ENCODE results near the gene TMEM273. TPM values are rescaled to one million over a fixed set of nuclear protein-coding genes. Genes with fewer than 3 reads are reported as not detected.

Gene TMEM273
- total RNA-seq, 5 donors from 2014 or later (not counting 1 experiment from before 2014, with no cell fraction given): 8.4 to 22.9 (median 15.6) TPM

DNA sequence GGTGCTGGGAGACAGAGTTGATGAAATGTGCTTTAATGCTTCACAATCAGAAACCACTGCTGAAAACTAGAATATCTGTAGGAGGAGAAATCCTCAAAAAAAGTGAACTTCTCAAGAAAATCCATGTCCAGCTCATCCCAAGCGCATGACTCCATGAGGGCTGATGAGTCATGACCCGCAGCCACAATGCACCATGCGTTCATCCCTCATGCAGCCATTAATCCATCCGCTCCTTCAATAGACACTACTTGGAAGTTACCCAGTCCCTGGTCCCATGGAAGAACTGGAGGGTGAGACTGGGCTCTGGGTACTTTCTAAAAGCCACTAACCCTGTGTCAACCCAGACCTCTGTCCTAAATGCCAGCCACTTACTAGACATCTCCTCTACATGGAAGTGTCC is 24.4 kb downstream of the TMEM273 start:
- Histone ChIP-seq H3K36me3 (ENCODE audit: control insufficient read depth in 2 of 2, extremely low read depth in 1 of 2, insufficient read depth in 1 of 2, low read length in 1 of 2) (peaks cover 0 to 4% of the 10 kb centered on the region in 2 donors), H3K27ac (ENCODE audit: low read length) (no peak overlapping the region), H3K4me3 (ENCODE audit: control insufficient read depth in 1 of 2, extremely low read depth in 1 of 2, low read length in 1 of 2) (no peak overlapping the region), H3K4me1 (ENCODE audit: control insufficient read depth in 1 of 2, extremely low read depth in 1 of 2, insufficient read depth in 2 of 2, low read length in 2 of 2) (peaks cover 0 to 3% of the 10 kb centered on the region in 2 experiments), H3K9me3 (no peaks in the 10 kb centered on the region), H3K27me3 (replicated peaks in 1 of 2; ENCODE audit: control insufficient read depth in 2 of 2, extremely low read depth in 1 of 2, insufficient read depth in 2 of 2, low read length in 1 of 2) (peaks cover 0 to 8% of the 10 kb centered on the region in 2 experiments)
- H3K9me3 Mint-ChIP-seq: no peaks in the 10 kb centered on the region
- 92% methylated on average over 4 of the region's 4 CpGs for WGBS (ENCODE audit: insufficient coverage)
- ATAC-seq (replicated peaks in 1 of 4) (no peak), DNase-seq (no peak)
- ChIA-PET CTCF (interaction anchor here (0.6 to 1.0 kb wide), 2 partner anchors 10 to 347 kb away, joined by 3 read pairs; no protein-coding TSS in a partner anchor), POLR2A (no interaction called here)
- no peak overlapping the region for H3K4me3 Mint-ChIP-seq
- H3K36me3 Mint-ChIP-seq: peaks cover 4% of the 10 kb centered on the region
- H3K27ac Mint-ChIP-seq: no peak overlapping the region
- H3K27me3 Mint-ChIP-seq: no peaks in the 10 kb centered on the region
- H3K4me1 Mint-ChIP-seq: peaks cover 5 to 12% (median 11%) of the 10 kb centered on the region in 3 donors

DNA sequence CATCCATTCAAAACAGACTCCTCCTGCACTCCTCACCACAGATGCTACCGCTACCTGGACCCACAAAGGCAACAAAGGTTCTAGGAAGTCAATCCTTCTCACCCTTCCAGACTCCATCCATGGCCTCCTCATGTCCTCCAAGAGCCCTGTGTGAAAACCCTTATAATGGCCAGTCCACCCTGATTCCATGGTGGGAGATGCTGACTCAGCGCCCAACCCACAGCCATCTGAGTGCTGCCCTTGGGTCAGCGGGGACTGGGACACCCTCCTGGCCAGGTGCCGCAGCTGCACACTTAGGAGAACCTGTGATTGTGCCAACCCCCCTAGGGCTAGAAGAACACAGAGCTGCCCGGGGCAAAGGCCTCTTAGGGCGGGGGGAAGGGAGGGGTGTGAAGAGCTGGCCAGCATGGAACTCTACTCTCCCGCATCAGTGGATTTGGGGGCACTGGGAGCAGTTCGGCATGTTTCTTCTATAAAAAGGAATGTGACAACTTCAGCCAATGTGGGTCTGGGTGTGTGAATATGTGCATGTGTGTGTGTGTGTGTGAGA is 25.4 kb downstream of the TMEM273 start:
- peaks cover 0 to 3% of the 10 kb centered on the region in 2 experiments for H3K4me1 ChIP-seq (ENCODE audit: control insufficient read depth in 1 of 2, extremely low read depth in 1 of 2, insufficient read depth in 2 of 2, low read length in 2 of 2)
- no peak for DNase-seq
- no peak overlapping the region for H3K4me3 Mint-ChIP-seq
- ChIA-PET POLR2A (no interaction called here), CTCF (no interaction called here)
- H3K27me3 ChIP-seq (replicated peaks in 1 of 2; ENCODE audit: control insufficient read depth in 2 of 2, extremely low read depth in 1 of 2, insufficient read depth in 2 of 2, low read length in 1 of 2): peaks cover 0 to 8% of the 10 kb centered on the region in 2 experiments
- no peak overlapping the region for H3K27ac Mint-ChIP-seq
- no peaks in the 10 kb centered on the region for H3K27me3 Mint-ChIP-seq
- peaks cover 5 to 16% (median 11%) of the 10 kb centered on the region in 3 donors for H3K4me1 Mint-ChIP-seq
- H3K36me3 Mint-ChIP-seq: peaks cover 4% of the 10 kb centered on the region
- no peaks in the 10 kb centered on the region for H3K9me3 Mint-ChIP-seq
- H3K9me3 ChIP-seq: no peaks in the 10 kb centered on the region
- ATAC-seq (replicated peaks in 1 of 4): no peak
- no peak overlapping the region for H3K27ac ChIP-seq (ENCODE audit: low read length)
- WGBS (ENCODE audit: insufficient coverage): 77% methylated on average over 6 of the region's 8 CpGs
- H3K36me3 ChIP-seq (ENCODE audit: control insufficient read depth in 2 of 2, extremely low read depth in 1 of 2, insufficient read depth in 1 of 2, low read length in 1 of 2): peaks cover 0 to 4% of the 10 kb centered on the region in 2 donors
- no peak overlapping the region for H3K4me3 ChIP-seq (ENCODE audit: control insufficient read depth in 1 of 2, extremely low read depth in 1 of 2, low read length in 1 of 2)

DNA sequence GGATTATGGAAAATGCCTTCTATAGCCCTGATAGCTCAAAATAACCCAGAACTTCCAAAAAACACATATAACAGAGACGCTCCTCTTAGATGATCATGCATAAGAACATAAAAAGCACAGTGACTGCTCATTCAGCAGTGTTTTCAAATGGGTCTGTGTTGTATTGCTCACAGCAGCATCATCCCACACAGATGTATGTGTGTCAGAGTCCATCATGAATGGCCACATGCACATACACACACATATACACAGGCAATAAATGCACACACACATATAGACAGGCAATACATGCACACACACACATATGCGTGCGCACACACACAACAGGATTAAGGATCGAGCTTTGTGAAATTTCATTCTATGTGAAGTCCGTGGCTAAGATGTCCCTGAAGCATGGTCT is 26.1 kb downstream of the TMEM273 start:
- H3K27me3 Mint-ChIP-seq: peaks cover 0 to 2% of the 10 kb centered on the region in 2 donors
- Histone ChIP-seq H3K4me3 (ENCODE audit: control insufficient read depth in 1 of 2, extremely low read depth in 1 of 2, low read length in 1 of 2) (no peak overlapping the region), H3K27me3 (replicated peaks in 1 of 2; ENCODE audit: control insufficient read depth in 2 of 2, extremely low read depth in 1 of 2, insufficient read depth in 2 of 2, low read length in 1 of 2) (peaks cover 0 to 5% of the 10 kb centered on the region in 2 experiments), H3K9me3 (no peaks in the 10 kb centered on the region), H3K27ac (ENCODE audit: low read length) (no peak overlapping the region), H3K4me1 (ENCODE audit: control insufficient read depth in 1 of 2, extremely low read depth in 1 of 2, insufficient read depth in 2 of 2, low read length in 2 of 2) (peaks cover 0 to 5% of the 10 kb centered on the region in 2 experiments), H3K36me3 (ENCODE audit: control insufficient read depth in 2 of 2, extremely low read depth in 1 of 2, insufficient read depth in 1 of 2, low read length in 1 of 2) (peaks cover 0 to 4% of the 10 kb centered on the region in 2 donors)
- DNase-seq (no peak), ATAC-seq (replicated peaks in 1 of 4) (no peak)
- ChIA-PET POLR2A (no interaction called here), CTCF (no interaction called here)
- WGBS (ENCODE audit: insufficient coverage): 90% methylated on average over 2 of the region's 5 CpGs
- H3K27ac Mint-ChIP-seq: no peak overlapping the region
- H3K4me3 Mint-ChIP-seq: no peak overlapping the region
- peaks cover 12 to 24% (median 12%) of the 10 kb centered on the region in 3 donors for H3K4me1 Mint-ChIP-seq
- H3K36me3 Mint-ChIP-seq: peaks cover 4% of the 10 kb centered on the region
- H3K9me3 Mint-ChIP-seq: no peaks in the 10 kb centered on the region

DNA sequence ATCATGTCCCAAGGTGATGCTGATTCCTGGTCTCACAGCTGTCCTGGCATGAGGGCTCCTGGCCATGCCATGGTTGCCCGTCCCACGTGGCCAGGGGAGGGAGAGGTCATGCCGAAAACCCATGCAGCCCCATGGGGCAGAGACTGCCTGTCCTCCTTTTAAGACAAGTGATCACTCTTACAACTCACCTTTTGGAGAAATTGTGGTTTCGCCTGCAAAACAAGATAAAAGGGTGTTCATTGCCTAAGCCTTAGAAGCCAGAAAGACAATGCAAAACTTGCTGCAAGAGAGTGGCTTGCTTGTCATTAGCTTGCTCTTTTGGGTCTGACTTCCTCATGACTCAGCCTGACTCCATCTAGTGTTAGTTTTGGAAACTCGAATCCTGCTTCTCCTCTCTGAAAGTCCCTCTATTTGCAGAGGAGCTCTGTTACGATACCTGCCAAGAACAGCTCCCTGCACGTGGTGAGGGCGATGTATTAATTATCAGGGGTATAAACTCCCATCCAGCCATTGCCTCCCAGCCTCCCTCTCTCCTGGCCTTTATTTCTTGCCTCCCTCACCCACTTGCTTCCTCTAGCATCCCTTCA is 26.7 kb downstream of the TMEM273 start:
- Histone ChIP-seq H3K36me3 (ENCODE audit: control insufficient read depth in 2 of 2, extremely low read depth in 1 of 2, insufficient read depth in 1 of 2, low read length in 1 of 2) (peaks cover 0 to 4% of the 10 kb centered on the region in 2 donors), H3K4me1 (ENCODE audit: control insufficient read depth in 1 of 2, extremely low read depth in 1 of 2, insufficient read depth in 2 of 2, low read length in 2 of 2) (peaks cover 0 to 9% of the 10 kb centered on the region in 2 experiments), H3K4me3 (ENCODE audit: control insufficient read depth in 1 of 2, extremely low read depth in 1 of 2, low read length in 1 of 2) (no peak overlapping the region), H3K27me3 (replicated peaks in 1 of 2; ENCODE audit: control insufficient read depth in 2 of 2, extremely low read depth in 1 of 2, insufficient read depth in 2 of 2, low read length in 1 of 2) (peaks cover 0 to 5% of the 10 kb centered on the region in 2 experiments), H3K27ac (ENCODE audit: low read length) (no peak overlapping the region), H3K9me3 (no peaks in the 10 kb centered on the region)
- H3K27ac Mint-ChIP-seq: no peak overlapping the region
- no peaks in the 10 kb centered on the region for H3K9me3 Mint-ChIP-seq
- ATAC-seq (replicated peaks in 1 of 4) (no peak), DNase-seq (no peak)
- CTCF ChIA-PET: no interaction called here
- H3K4me3 Mint-ChIP-seq: no peak overlapping the region
- peaks cover 4% of the 10 kb centered on the region for H3K36me3 Mint-ChIP-seq
- POLR2A ChIA-PET: no interaction called here
- H3K4me1 Mint-ChIP-seq: peaks cover 12 to 27% (median 15%) of the 10 kb centered on the region in 3 donors
- H3K27me3 Mint-ChIP-seq: peaks cover 0 to 5% of the 10 kb centered on the region in 2 donors
- WGBS (ENCODE audit: insufficient coverage): 70% methylated on average over 3 of the region's 8 CpGs

DNA sequence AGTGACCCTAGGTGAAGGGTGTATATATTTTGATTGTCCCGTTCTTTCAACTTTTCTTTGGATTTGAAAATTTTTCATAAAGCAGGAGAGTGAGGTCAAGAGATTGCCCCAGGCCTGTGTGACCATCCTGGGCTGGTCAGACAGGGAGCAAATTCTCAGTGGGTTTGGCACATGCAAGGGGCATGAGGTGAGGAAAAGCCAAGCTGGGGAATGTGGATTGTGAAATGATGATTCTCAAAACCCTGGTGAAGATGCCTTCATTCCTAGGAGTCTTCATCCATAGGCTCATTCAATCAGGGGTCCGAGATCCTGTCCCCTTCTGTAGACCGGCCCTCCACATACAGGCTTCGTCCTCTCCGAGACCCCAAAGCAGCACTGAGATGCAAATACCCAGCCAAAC is 27.4 kb downstream of the TMEM273 start:
- Mint-ChIP-seq H3K27me3 (peaks cover 0 to 10% of the 10 kb centered on the region in 2 donors), H3K4me3 (no peak overlapping the region), H3K4me1 (peaks cover 12 to 28% (median 15%) of the 10 kb centered on the region in 3 donors), H3K36me3 (peaks cover 4% of the 10 kb centered on the region), H3K9me3 (no peaks in the 10 kb centered on the region), H3K27ac (no peak overlapping the region)
- ChIA-PET CTCF (no interaction called here), POLR2A (no interaction called here)
- WGBS (ENCODE audit: insufficient coverage): 80% methylated on average over 1 of the region's 5 CpGs
- peaks cover 0 to 9% of the 10 kb centered on the region in 2 experiments for H3K4me1 ChIP-seq (ENCODE audit: control insufficient read depth in 1 of 2, extremely low read depth in 1 of 2, insufficient read depth in 2 of 2, low read length in 2 of 2)
- peaks cover 0 to 5% of the 10 kb centered on the region in 2 experiments for H3K27me3 ChIP-seq (replicated peaks in 1 of 2; ENCODE audit: control insufficient read depth in 2 of 2, extremely low read depth in 1 of 2, insufficient read depth in 2 of 2, low read length in 1 of 2)
- no peak for DNase-seq
- H3K27ac ChIP-seq (ENCODE audit: low read length): no peak overlapping the region
- H3K9me3 ChIP-seq: no peaks in the 10 kb centered on the region
- H3K4me3 ChIP-seq (ENCODE audit: control insufficient read depth in 1 of 2, extremely low read depth in 1 of 2, low read length in 1 of 2): no peak overlapping the region
- no peaks in the 10 kb centered on the region for H3K36me3 ChIP-seq (ENCODE audit: control insufficient read depth in 2 of 2, extremely low read depth in 1 of 2, insufficient read depth in 1 of 2, low read length in 1 of 2)
- ATAC-seq (replicated peaks in 1 of 4): no peak

DNA sequence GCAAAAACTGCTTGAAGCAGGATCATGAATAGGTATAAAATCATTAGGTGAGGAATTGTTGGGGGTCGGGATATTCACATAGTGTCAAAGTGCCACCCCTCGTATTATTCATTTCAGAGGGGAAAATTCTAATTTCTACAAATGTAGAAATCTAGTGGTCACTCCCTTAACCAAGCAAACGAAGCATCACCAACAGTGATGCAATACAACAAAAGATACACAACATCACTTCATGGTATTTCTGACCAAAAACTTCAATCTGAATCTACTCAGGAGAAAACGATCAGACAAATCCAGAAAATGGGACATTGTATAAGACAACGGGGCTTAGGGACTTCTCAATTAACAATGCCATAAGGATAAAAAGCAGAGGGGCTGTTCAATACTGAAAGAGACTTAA is 28.1 kb downstream of the TMEM273 start:
- no peak overlapping the region for H3K27ac Mint-ChIP-seq
- POLR2A ChIA-PET: no interaction called here
- H3K36me3 ChIP-seq (ENCODE audit: control insufficient read depth in 2 of 2, extremely low read depth in 1 of 2, insufficient read depth in 1 of 2, low read length in 1 of 2): no peaks in the 10 kb centered on the region
- H3K36me3 Mint-ChIP-seq: peaks cover 4% of the 10 kb centered on the region
- CTCF ChIA-PET: no interaction called here
- no peaks in the 10 kb centered on the region for H3K9me3 Mint-ChIP-seq
- no peak overlapping the region for H3K4me3 Mint-ChIP-seq
- H3K4me3 ChIP-seq (ENCODE audit: control insufficient read depth in 1 of 2, extremely low read depth in 1 of 2, low read length in 1 of 2): no peak overlapping the region
- no peaks in the 10 kb centered on the region for H3K9me3 ChIP-seq
- WGBS (ENCODE audit: insufficient coverage): no CpG with 5 or more reads among the region's 5 CpGs
- peaks cover 0 to 9% of the 10 kb centered on the region in 2 experiments for H3K4me1 ChIP-seq (ENCODE audit: control insufficient read depth in 1 of 2, extremely low read depth in 1 of 2, insufficient read depth in 2 of 2, low read length in 2 of 2)
- H3K27me3 ChIP-seq (replicated peaks in 1 of 2; ENCODE audit: control insufficient read depth in 2 of 2, extremely low read depth in 1 of 2, insufficient read depth in 2 of 2, low read length in 1 of 2): peaks cover 0 to 5% of the 10 kb centered on the region in 2 experiments
- no peak overlapping the region for H3K27ac ChIP-seq (ENCODE audit: low read length)
- peaks cover 12 to 28% (median 15%) of the 10 kb centered on the region in 3 donors for H3K4me1 Mint-ChIP-seq
- peaks cover 0 to 15% of the 10 kb centered on the region in 2 donors for H3K27me3 Mint-ChIP-seq
- ATAC-seq (replicated peaks in 1 of 4) (no peak), DNase-seq (no peak)

Data from T-cell (primary cell).